ENCODE data around the gene KRTAP5-9.
"Not testable (repeated sequence)": the region's sequence is repeated elsewhere in the genome, so short reads cannot be mapped to it uniquely, and the experiment has no call there.

The KRTAP5-9 gene

DNA sequence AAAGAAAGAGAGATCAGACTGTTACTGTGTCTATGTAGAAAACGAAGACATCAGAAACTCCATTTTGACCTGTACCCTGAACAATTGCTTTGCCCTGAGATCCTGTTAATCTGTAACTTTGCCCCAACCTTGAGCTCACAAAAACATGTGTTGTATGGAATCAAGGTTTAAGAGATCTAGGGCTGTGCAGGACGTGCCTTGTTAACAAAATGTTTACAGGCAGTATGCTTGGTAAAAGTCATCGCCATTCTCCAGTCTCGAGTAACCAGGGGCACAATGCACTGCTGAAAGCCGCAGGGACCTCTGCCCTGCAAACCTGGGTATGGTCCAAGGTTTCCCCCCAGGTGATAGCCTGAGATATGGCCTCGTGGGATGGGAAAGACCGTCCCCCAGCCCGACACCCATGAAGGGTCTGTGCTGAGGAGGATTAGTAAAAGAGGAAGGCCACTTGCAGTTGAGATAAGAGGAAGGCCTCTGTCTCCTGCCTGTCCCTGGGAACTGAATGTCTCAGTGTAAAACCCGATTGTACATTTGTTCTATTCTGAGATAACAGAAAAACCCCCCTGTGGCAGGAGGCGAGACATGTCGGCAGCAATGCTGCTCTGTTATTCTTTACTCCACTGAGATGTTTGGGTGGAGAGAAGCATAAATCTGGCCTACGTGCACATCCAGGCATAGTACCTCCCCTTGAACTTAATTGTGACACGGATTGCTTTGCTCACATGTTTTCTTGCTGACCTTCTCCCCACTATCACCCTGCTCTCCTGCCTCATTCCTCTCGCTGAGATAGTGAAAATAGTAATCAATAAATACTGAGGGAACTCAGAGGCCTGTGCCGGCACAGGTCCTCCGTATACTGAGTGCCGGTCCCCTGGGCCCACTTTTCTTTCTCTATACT, 13.3 kb upstream of the KRTAP5-9 start:
- DNase-seq, result not testable (repeated sequence)

- DNase-seq, result no peak
Observed at GRCh38 chr11:71535825-71536224, 12.4 kb upstream of the KRTAP5-9 start.

- no peak for DNase-seq
Observed at GRCh38 chr11:71537537-71537936, 10.7 kb upstream of the KRTAP5-9 start.

- DNase-seq, result not testable (repeated sequence)
Observed at GRCh38 chr11:71537977-71538665, 10.1 kb upstream of the KRTAP5-9 start, which contains the start of gene KRTAP5-8. Gene KRTAP5-8, plus strand, starts transcription at chr11:71538025. Its CDS starts 31 bp downstream, at chr11:71538056.

- DNase-seq, result no peak
Observed at GRCh38 chr11:71538666-71538990, 9.6 kb upstream of the KRTAP5-9 start.

DNA sequence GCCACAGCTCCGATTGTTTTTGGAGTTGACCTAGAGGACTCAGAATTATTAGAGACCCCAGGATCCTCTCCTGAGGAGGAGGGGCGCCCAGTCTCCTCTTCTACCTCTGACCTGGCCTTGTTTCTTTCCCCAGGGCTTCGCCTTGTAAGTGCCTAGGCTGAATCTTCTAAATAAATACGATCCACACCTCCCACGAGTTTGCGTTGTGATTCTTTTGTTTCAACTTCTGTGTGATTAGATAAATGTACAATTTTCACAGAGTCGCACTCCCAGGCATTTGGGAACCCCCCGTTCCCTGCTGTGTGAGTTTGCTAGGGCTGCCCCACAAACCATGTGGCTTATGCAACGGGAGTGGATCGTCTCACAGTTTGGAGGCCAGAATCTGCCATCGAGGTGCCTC, 9.2 kb upstream of the KRTAP5-9 start:
- DNase-seq, result no peak

GRCh38 chr11:71539971-71540370, 8.2 kb upstream of the KRTAP5-9 start:
- not testable (repeated sequence) for DNase-seq

GRCh38 chr11:71540521-71541304, 7.5 kb upstream of the KRTAP5-9 start:
- DNase-seq, result not testable (repeated sequence)

DNA sequence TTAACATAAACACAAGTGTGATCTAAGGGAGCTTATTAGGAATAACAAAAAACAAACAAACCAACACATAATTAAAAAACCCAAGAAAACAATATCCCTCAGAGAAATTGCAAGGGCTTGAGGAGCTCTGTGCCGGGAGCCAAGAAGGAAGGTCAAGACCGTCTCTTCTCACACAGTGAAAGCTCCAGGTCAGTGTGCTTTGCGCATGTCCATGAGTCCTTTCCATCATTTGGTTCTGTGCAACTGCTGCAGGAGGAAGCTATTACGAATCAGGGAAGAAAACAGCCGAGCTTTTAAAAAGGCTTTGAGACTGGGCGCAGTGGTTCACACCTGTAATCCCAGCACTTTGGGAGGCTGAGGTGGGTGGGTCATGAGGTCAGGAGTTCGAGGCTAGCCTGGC, 5.8 kb upstream of the KRTAP5-9 start:
- no peak for DNase-seq

GRCh38 chr11:71542879-71543777, 5.1 kb upstream of the KRTAP5-9 start:
- DNase-seq, result peak; percentile 56

GRCh38 chr11:71543866-71544265, 4.4 kb upstream of the KRTAP5-9 start:
- peak; percentile 60 for DNase-seq

DNA sequence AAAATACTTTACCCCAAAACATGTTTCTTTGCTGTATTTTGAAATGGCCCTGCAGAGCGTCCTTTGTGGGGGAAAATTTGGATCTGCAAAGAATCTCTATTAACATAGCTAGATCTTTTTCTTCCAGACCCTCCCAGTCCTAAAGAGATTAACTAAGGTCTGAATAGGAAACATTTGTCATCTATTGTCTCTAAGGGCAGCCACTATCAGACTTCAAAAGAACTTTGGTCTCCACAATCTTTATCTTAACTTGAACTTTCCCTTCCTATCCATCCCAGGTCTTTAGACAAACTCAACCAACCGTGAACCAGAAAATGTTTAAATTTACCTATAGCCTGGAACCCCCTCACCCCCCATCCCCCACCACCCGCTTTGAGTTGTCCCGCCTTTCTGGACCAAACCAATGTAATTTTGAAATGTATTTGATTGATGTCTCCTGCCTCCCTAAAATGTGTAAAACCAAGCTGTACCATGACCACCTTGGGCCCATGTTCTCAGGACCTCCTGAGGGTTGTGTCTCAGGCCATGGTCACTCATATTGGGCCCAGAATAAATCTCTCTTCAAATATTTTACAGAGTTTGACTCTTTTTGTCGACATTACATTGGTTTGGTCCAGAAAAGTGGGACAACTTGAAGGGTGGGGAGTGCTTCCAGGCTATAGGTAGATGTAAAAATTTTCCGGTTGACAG, 3.5 kb upstream of the KRTAP5-9 start:
- DNase-seq, result no peak

GRCh38 chr11:71545405-71545966, 2.7 kb upstream of the KRTAP5-9 start:
- no peak for DNase-seq

- DNase-seq, result no peak
Observed at GRCh38 chr11:71548716-71549151, 514 bp downstream of the KRTAP5-9 start.

- peak; percentile 88 for DNase-seq
Observed at GRCh38 chr11:71551711-71552110, 3.5 kb downstream of the KRTAP5-9 start.

DNA sequence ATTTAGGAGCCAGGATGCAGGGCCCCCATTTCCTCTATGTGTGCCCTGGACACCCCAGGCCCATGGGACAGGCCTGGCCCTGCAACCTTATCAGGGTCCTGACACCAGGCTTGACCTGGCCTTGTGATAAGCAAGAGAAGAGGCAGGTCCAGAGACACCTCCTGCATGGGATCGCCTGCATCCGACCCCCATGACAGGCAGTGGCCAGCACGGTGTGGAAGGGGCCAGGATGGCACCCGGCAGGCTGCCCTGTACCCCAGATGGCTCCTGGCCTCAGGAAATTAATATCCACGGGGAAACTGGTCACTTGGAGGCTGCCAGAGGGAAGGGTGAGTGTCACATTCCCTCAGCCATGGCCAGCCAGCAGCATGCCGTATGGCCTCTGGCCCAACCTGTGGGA, 6.8 kb downstream of the KRTAP5-9 start:
- no peak for DNase-seq

GRCh38 chr11:71555508-71555907, 7.3 kb downstream of the KRTAP5-9 start:
- no peak for DNase-seq

DNA sequence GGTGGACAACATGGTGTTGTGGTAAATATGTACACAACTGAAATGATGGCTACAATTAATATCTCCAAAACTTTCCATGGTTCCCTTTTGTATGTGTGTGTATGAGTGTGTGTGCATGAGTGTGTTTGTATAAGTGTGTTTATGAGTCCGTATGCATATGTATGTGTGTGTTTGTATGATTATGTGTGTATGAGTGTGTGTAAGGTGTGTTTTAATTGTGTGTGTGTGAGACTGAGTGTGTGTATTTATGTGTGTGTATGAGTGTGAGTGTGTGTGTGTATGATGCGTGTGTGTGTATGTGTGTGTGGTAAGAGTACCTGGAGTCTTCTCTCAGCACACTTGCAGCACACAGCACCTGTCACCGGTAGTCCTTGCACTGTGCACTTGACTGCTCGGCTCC, 7.8 kb downstream of the KRTAP5-9 start:
- no peak for DNase-seq

DNA sequence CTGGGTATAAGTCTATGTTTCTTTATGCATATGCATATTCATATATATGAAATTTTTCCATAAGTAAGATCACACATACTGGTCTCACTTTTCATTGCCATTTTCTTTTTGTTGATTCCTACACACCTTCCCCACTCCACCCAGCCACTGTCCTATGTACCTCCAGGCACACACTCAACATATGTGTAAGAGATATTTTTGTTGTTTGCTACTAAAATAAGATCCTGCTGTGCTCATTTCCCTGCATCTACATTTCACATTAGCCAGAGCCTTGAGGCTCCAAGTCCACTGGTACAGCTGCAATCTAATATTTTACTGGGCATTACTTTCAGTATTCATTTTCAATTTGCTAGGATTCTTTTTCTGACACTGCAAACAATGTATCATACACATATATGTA, 9.0 kb downstream of the KRTAP5-9 start:
- no peak for DNase-seq

DNA sequence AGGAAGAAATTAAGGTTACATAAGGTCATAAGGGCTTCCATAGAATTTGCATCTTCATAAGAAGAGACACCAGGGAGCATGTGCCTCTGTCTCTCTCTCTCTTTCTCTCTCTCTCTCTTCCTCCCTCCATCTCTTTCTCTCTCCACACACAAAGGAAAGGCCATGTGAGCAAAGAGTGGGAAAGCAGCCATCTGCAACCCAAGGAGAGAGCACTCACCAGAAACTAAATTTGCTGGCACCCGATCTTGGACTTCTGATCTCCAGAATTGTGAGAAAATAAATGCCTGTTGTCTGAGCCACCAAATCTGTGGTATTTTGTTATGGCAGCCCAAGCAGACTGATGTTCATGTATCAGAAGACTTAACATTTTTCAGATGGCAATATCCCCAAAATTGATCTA, 10.8 kb downstream of the KRTAP5-9 start:
- DNase-seq, result no peak

GRCh38 chr11:71562120-71562519, 13.9 kb downstream of the KRTAP5-9 start:
- no peak for DNase-seq

Measured in inflammatory macrophage treated with lipopolysaccharide for 4 hours (primary cell).